Panc1 (cell line): Measurements from ENCODE around the gene MAPRE2.

Source experiments
- CTCF ChIP-seq: fragments of 450-650 bp; IDR thresholded peaks from 2 replicates; pipeline ENCODE4 v1.5.1; 2017; ENCODE audit warnings: mild to moderate bottlenecking
- SIN3A ChIP-seq: IDR thresholded peaks from 2 replicates; pipeline ENCODE4 v1.6.1; 2012; ENCODE audit warnings: low read depth, mild to moderate bottlenecking, low read length, moderate library complexity, borderline replicate concordance; ENCODE audit not compliant: insufficient read depth

GRCh38 chr18:35106845-35107148 is 65.6 kb downstream of the MAPRE2 start:
- TF ChIP-seq SIN3A (no peak), CTCF (no peak)
